Activated T-helper 9 cell treated with anti-CD3 and anti-CD28 coated beads, Interleukin-2, amount 50 U/mL, for 16 hours (primary cell): Measurements from ENCODE around the gene NOP58.
A peak's percentile ranks its signal among the peaks of the same experiment; 100 is the strongest.
"Not testable (repeated sequence)": the region's sequence is repeated elsewhere in the genome, so short reads cannot be mapped to it uniquely, and the experiment has no call there.

Experiments used
- DNase-seq: peaks from one replicate; pipeline ENCODE4 v3.0.0-alpha.2; 2020; ENCODE audit warnings: low read depth

Gene NOP58

GRCh38 chr2:202265467-202266277, at the start of gene NOP58:
Gene NOP58, plus strand, starts transcription at chr2:202265763. Its CDS starts 179 bp downstream, at chr2:202265942.
- DNase-seq, result peak; percentile 84

DNA sequence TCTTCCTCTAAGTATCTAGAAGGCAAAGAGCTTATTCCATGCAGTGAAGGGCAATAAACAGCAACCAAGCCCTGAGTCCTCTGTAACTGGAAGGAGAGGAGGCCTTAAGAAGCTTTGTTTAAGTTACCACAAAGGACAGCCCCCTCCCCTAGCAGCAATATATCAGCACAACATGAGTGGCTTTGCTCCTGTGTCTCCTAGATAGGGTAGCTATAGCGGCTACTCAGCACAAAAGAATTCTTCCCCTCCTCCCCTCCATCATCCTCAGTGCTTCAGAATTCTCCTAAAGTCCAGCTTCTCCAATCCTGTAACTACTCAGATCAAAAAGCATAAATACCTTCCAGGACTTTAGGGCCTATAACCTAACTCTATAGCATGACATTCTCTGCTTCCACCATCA, 43.7 kb upstream of the NOP58 start:
- DNase-seq, result no peak

DNA sequence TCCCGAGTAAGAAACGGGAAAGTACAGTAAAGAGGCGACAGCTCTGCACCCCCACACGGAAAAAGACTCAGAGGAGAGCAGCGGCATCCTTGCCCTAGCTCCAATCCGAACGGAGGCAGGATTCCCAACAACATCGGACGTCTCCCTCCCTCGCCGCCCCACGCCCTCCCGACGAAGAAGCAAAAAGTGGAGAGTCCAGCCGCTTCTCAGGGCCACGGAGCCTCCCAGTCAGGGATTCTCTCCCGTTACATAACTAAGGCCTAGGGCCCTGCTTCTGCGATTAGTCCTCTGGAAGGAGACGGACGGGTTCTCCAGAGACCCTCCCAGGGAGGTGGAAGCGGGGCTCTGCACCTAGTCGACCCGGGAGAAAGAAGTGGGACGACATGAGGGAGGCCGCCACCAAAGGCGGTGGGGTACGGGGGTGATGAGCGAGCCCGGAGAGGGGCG, 27.8 kb upstream of the NOP58 start:
- DNase-seq, result no peak

GRCh38 chr2:202238234-202239197, 27.0 kb upstream of the NOP58 start, which contains the start of gene SUMO1:
Gene SUMO1, minus strand, starts transcription at chr2:202238597. Its CDS starts 146 bp downstream, at chr2:202238451.
- DNase-seq, result peak; percentile 86

DNA sequence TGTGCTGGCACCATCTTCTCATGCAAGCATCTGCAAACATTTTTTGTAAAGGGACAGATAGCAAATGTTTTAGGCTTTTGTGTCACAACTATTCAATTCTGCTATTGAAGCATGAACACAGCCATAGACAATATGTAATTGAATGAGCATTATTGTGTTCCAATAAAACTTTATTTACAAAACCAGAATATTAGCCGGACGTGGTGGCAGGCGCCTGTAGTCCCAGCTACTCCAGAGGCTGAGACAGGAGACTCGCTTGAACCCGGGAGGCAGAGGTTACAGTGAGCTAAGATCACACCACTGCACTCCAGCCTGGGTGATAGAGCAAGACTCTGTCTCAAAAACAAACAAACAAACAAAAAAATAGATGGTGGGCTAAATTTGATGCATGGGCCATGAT, 17.9 kb upstream of the NOP58 start:
- not testable (repeated sequence) for DNase-seq

GRCh38 chr2:202249521-202250253, 15.9 kb upstream of the NOP58 start:
- no peak for DNase-seq

- no peak for DNase-seq
Measured at GRCh38 chr2:202251494-202251893, 14.1 kb upstream of the NOP58 start.

GRCh38 chr2:202261531-202261930, 4.0 kb upstream of the NOP58 start:
- no peak for DNase-seq

DNA sequence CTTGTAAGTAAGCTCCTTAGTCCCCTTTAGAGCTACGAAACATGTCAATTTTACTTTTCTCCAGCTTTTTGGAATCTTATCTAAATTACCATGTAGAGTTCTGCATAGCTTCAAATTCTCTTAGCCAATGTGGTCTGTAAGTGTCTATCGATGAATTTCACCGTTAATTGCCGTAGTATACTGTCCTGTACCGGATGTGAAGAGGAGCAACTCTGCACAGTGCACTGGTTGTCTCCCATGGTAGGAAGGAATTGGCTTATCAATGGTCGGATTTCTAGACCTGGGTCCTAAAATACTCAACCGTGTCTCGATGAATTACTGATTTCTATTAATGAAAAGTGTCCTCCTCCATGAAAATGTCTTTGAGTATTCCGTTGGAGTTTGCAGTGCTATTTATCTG, 1.9 kb downstream of the NOP58 start:
- DNase-seq, result no peak

DNA sequence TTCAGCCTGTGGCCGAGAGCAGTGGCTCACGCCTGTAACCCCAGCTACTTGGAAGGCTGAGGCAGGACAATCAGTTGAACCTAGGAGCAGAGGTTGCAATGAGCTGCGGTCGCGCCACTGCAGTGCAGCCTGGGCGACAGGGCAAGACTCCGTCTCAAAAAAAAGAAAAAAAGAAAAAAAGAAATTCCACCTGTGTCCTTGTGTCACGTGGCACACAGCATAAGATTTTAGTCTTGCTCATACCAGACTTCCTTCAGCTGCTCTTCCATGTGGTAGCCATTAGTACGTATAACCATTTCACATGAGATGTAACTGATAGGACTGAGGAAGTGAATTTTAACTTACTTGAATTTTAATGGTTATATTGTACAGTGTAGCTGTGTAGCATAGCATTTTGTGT, 4.0 kb downstream of the NOP58 start:
- DNase-seq, result no peak

DNA sequence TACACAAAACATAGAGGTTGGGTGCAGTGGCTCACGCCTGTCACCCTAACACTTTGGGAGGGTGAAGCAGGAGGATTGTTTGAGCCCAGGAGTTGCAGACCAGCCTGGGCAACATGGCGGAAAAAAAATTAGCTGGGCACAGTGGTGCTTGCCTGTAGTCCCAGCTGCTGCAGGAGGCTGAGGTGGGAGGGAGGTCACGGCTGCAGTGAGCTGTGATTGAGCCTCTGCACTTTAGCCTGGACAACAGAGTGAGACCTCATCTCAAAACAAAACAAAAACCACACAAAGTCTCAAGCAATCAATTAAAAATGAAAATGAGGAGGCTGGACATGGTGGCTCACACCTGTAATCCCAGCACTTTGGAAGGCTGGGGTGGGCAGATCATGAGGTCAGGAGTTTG, 4.9 kb downstream of the NOP58 start:
- DNase-seq, result no peak

GRCh38 chr2:202276078-202276720, 10.6 kb downstream of the NOP58 start:
- DNase-seq, result not testable (repeated sequence)

- no peak for DNase-seq
Measured at GRCh38 chr2:202278036-202278760, 12.6 kb downstream of the NOP58 start.

DNA sequence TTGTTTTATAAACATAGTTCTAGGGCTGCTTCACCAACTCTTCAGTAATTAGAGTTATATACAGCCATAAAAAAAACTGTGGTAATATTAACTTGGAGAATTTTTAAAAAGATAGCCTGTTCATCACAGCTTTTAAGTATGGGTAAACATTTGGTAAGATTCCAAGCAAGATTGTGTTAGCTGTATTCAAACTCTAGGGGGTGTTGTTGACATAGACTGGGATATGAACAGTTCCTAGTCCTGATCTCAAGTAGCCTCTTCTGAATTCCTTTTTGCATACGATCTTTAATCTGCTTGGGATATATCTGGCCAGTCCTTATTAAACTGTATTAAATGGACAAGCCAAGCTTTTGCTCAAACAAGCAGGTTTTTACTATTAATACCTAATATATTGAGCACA, 13.4 kb downstream of the NOP58 start:
- DNase-seq, result no peak

- no peak for DNase-seq
Measured at GRCh38 chr2:202286595-202286994, 21.0 kb downstream of the NOP58 start.

DNA sequence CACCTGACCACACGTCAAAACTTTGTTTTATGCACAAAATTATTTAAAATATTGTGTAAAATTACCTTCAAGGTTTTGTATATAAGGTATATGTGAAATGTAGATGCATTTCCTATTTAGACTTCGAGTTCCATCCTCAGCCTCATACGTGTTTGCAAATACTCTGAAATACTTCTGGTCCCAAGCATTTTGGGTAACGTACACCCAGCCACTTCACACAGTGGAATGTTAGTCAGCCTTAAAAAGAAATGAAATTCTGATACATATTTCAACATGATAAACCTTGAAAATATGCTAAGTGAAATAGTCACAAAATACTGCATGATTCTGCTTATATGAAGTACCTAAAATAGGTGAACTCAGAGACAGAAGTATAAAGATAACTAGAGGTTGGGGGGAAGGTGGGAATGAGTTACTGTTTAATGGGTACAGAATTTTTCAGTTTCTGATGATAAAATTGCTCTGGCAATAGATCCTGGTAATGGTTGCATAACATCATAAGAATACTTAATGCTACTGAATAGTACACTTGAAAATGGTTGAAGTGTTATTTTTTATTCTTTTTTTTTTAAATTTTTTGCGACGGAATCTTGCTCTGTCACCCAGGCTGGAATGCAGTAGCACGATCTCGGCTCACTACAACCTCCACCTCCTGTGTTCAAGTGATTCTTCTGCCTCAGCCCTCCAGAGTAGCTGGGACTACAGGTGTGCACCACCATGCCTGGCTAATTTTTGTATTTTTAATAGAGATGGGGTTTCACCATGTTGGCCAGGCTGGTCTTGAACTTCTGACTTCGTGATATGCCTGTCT, 24.0 kb downstream of the NOP58 start:
- DNase-seq, result no peak

- DNase-seq, result no peak
Measured at GRCh38 chr2:202290316-202290715, 24.8 kb downstream of the NOP58 start.

GRCh38 chr2:202290970-202291369, 25.4 kb downstream of the NOP58 start:
- DNase-seq, result no peak

DNA sequence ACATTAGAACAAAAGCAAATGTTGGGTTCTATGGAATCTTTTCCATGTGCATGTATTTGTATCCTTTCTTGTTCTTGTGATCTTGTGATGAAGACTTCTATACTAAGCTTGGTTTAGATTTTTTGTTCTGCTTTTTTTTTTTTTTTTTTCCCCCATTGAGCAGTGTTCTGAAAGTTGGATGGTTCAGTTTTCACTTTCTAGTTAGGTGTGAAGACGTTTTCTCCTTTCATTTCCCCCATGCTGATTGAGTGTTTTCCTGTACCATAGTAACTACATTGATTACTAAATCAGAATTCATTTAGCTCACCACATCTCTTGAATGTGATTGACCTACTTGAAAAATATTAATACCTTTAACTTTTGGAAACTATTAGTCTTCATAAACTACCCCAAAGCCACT, 34.1 kb downstream of the NOP58 start:
- no peak for DNase-seq

DNA sequence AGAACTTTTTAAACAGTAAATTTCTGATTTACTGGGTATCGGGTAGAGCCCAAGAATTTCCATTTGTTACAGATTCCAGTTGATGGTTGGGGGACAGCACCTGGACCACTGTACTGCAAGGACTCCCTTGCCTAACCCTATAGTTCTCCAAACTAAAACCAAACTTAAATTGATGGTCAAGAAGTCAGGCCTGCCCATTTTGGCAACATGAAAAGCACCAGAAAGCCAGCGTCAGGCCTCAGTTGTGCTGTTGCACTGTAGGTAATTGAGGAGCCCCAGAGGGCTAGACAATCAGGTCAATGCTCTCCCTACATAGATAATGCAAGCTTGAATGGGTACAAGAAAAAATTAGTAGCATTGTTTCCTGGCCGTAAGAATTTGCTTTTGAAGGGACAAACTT, 40.5 kb downstream of the NOP58 start:
- no peak for DNase-seq
